ENCODE measurements around the gene CR1.
"Not testable (repeated sequence)": the region's sequence is repeated elsewhere in the genome, so short reads cannot be mapped to it uniquely, and the experiment has no call there.

- not testable (repeated sequence) for TF ChIP-seq POLR2A (IDR thresholded peaks at IDR 0.05; ENCODE audit: low read length); GATA1 (IDR thresholded peaks at IDR 0.05; ENCODE audit: low read depth, low read length)
Observed at GRCh38 chr1:207661420-207661819, 165.5 kb downstream of the CR1 start.
